Spleen (tissue), 7 donors: ENCODE results near the gene SCNN1G.

ENCODE experiments used
- CTCF ChIP-seq, 11 experiments: fragments of 200-600 bp in 7 of 11; fragments of 450-650 bp in 4 of 11; sonication (generic) in 4 of 11; IDR thresholded peaks in 8 of 11; conservative IDR thresholded peaks in 3 of 11; 1 replicate in 7 of 11; 2 replicates in 4 of 11; pipeline versions ENCODE4 v1.4.0 to v1.8.0; 2016 to 2021; ENCODE audit warnings: antibody characterized with exemption in 11 of 11, inconsistent platforms in 4 of 11, mild to moderate bottlenecking in 1 of 11
- POLR2AphosphoS5 ChIP-seq, 3 donors: sonication (generic); formaldehyde crosslinking; IDR thresholded peaks; one replicate each; pipeline ENCODE4 v1.5.1; 2017; ENCODE audit warnings: antibody characterized with exemption in 3 of 3
- donor health status: DM: no; HTN: no; CAD: no; lungs with moderate emphysema.
- donor health status: DM: no; HTN: no; CAD: no.
- donor health status: DM: no; HTN: no; CAD: no.

- no peak for TF ChIP-seq CTCF (IDR thresholded peaks at IDR 0.05 in 8 of 11, conservative IDR thresholded peaks at IDR 0.05 in 3 of 11)
- TF ChIP-seq POLR2AphosphoS5 (IDR thresholded peaks at IDR 0.05), result no peak
Measured at GRCh38 chr16:23245268-23245667, 62.7 kb downstream of the SCNN1G start.
